SW 1271 (cell line): Measurements from ENCODE around the gene SMAD3.
"Not testable (repeated sequence)": the region's sequence is repeated elsewhere in the genome, so short reads cannot be mapped to it uniquely, and the experiment has no call there.

Source experiments
- DNase-seq, 2 experiments: peaks; one replicate each; lab custom pipeline; 2025; lab: John Stamatoyannopoulos, UW

SMAD3 gene

DNA sequence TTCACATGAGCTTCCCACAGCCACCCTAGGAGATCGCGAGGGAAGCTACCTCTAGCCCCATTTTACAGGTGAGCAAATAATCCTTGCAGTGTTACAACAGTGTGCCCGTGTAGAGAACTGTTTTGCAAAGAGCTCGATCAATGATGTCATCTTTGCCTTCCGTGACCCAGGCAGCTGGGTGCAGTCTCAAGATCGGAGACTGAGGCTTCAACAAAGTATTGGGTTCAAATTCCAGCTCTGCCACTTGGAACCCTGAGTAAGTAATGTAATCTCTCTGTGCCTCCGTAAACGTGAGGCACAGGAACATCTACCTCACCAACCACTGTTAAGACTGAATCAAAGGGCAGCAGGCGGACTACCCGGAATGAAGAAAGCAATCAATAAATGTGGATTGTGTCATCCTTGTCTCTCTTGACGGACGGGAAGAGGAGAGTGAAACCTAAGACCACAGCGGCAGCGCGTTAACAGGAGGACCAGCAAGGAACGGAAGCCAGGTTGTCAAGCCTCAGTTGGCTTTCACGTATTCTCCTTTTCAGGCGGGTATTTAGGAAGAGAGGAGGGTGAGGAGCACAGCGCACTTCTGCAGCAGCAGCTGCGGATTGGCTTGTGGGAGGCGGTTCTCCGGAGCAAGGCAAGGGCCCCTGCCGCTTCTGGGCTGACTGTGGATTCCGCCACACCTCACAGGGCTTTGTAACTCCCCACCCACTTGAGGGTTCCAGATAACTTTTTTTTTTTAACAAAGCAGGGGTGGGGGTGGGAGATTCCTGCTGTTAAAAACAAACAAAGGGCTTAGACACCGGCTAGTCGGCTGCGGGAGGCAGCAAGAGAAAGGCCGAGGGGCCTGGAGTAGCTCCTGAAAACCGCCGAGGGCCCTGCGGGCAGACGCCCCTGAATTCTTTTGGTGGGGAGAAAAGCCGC, 1.5 kb upstream of the SMAD3 start:
- no peak for DNase-seq

DNA sequence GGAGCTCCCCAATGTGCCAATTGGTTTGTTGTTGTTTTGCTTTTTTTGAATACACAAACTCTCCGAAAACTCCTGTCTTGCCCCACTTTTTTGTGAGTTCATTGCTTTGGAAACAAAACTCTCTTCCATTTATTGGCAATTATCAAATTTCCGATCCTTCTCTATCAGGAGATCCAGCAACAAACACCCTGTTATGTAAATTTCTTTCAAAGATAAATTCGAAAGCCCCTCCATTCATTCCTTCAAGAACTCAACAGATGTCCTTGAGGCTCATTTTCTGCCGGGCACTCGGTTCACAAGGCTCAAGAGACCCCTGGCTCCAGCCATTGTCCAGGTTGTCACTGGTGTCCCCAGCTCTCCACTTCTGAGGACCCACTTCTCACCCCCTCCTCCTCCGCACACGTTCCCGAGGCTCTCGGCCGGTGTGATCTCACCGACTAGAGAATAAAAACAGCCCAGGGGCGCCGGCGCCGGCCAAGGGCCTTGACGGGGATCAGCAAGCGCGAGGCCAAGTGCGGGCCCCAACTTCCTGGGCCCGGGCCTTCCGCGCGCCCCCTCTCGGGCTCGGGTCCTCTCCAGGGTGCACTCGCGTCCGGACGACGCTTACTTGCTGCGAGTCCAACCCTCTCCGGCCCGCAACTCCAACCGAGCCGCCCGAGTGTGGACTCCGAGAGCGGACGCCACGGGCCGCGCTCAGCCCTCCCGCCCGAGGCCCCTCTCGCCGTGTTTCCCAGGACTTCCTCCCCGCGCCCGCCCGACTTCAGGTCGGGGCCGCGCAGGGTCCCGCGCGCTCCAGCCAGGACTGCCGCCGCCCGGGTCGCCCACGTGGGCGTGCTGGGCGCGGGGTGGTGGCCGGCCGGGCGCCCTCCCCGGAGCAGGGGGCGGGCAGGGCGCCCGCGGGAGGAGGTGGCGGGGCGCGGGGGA, 533 bp upstream of the SMAD3 start:
- DNase-seq = no peak

DNA sequence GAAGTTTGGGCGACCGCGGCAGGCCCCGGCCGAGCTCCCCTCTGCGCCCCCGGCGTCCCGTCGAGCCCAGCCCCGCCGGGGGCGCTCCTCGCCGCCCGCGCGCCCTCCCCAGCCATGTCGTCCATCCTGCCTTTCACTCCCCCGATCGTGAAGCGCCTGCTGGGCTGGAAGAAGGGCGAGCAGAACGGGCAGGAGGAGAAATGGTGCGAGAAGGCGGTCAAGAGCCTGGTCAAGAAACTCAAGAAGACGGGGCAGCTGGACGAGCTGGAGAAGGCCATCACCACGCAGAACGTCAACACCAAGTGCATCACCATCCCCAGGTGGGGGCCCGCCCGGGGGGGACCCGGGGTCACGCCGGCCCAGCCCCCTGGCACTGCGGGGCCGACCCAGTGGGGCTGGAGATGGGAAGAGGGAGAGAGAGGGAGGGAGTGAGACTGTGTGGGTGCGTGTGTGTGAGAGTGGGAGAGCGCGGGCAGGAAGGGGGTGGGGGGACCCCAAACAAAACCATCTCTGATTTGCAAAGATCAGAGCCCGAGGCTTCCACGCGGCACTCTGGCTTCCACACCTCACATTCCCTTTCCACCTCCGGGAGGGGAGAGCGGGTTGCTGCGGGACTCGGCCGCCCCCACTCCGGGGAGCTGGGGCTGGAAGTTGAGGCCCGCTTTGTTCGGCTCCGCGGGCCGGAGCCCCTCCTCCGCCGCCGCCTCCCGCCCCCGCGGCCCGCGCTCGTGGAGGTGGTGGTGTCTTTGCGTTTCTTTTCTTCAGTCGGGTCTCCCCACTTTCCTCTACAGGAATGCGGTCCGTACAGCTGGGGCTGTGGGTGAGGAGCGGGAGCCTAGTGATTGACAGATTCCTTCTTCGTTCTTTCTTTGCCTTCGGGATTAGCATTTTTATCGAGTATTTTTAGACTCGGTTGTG, 898 bp downstream of the SMAD3 start:
- DNase-seq = no peak

DNA sequence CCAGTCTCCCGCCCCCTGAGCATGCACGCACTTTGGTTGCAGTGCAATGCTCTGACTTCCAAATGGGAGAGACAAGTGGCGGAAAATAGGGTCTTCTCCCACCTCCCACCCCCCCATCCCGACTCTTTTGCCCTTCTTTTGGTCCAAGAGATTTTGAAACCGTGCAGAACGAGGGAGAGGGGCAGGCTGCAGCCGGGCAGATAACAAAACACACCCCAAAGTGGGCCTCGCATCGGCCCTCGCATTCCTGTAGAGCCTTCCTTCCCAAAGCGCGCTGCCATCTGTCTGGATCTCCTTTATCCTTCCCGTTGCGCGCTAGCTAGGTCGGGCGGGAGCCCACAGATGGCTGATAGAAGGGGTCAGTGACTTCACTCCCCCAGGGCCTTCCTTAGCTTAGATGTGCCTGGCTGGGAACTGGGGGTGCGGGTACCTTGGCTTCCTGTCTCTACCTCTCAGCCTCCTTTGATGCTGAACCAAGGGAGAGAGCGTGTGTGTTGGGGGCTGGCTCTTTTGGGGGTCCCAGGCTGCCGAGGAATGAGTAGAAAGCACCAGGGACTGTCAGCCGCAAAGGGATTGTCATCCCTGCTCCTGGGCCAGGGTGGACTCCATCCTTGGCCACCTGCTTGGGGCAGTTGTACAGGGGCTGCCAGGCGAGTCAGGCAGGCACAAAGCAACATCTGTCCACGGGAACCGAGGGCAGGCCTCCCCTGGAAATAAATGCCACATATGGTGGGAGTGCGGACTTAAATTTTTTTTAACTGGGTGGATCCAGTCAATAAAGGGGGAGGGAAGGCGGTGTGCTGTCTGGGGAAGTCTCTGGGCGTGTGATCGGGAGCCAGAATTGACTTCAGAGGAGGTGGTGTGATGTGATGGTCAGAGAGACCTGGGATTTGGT, 1.8 kb downstream of the SMAD3 start:
- DNase-seq = no peak

DNA sequence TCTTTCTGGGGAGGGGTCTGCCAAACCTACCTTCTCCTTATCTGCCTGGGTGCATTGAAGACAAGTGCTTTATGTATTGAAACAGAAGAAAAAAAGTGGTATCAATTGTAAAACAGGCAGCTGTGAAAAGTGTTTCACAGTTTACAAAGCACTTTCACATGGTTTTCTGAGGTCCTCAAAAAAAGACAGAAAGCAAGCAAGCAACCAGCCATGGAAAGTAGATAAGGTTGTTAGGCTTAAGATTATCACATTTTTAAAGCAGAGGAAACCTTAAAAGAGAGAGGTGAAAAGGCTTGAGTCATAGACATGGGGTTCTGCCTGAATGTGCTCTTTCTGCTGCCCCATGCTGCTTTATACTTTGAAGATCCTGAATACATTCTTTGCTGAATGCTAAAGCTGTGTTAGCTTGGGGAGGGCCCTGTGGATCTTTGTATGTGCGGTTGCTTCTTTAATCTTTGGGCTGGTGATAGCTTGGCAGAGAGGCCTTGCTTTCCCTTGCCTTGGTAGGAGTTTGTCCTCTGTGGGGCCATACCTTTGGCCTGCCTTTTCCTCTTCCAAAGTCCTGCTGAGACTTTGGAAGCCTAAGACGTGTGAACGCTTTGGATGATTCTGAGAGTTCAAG, 2.6 kb downstream of the SMAD3 start:
- no peak for DNase-seq

DNA sequence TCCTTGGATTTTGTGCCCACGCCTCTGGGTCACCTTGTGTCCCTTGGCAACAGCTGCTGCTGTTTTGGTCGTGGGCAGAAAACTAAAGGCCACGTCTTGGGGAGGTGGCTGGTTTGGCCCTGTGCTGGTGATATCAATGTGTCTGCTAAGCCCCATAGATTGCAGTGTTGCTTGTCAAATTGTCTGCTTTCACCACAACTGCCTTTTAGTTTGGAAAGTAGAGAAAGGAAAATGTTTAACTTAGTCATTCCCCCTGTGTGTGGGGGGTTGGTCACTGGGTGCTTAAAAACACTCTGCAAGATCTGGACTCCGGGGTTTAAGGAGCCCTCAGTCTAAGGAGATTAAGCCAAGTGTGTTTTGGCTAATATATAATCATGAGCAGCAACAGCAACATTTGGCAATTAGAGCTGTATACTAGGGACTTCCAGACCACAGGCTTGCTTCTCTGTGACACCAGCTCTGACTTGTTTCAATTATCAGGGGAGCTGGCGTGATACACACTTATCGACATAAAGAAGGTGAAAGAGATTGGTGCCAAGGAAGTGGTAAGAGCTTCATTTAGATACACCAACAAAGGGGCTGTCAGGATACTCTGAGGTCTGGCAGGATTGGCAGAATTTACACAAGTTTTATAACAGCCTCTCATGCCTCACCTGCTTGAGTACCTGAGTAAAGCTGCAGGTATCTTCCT, 3.5 kb downstream of the SMAD3 start:
- no peak for DNase-seq

DNA sequence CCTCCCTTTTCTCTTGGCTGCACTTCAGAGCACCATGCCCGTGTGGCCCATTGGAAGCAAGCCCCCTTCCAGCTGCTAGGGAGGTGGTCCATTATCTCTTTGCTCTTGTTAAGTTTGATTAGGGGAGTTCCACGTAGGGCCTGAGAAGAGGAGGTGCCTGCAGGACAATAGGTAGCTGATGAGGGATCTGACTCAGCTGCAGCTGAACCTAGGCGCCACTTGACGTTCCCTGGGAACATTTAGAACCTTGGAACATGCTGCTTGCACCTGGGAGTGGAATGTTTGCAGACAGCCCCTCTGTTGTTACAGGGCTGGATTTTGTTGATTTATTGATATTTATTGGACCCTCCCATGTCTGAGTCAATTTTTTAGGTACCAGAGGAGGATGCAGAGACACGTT, 4.7 kb downstream of the SMAD3 start:
- no peak for DNase-seq

DNA sequence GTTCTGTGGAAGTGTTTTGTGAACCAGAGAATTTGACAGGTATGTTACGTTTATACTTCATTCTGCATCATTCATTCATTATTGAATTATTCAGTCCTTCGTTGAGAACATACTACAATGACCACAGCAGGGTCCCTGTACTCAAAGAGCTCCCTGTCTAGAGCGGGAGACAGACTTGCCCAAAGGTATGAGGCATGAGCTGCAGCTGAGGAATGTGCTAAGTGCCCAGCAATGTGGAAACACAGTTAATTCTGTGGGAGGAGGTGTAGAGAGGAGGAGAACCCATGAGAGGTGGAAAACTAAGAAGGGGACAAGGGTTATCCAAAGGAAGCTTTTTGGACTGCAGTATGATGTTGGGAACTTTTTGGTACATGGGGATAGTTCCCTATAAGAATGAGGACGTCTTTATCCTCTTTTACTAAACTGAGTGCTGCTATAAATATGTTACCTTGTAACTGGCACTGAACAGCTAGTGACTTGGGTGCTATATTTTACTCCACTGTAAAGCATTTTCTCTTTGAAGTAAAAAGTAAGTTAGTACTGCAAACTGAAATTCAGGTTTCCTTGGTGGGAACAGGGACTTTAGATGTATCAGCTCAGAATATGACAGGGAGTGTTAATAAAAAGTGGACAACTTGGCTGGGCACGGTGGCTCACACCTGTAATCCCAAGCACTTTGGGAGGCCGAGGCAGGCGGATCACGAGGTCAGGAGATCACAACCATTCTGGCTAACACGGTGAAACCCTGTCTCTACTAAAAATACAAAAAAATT, 5.7 kb downstream of the SMAD3 start:
- DNase-seq = no peak

DNA sequence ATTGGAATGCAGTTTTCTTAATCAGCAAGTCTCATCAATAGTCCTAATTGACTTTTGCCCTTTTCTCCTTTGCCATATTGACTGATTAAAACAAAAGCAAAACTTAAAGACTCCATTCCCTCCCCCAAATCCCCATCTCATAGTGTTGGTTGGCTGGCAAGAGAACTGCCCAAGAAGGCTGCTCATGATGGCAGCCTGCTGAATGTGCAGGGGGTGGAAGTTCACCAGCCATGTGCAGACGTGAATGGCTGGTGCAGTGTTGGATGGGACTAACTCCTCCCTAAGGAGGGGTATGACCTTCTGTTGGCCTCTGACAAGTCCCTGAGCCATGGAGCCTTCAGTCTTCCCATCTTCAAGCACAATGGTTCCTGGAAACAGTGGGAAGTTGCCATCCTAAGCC, 7.0 kb downstream of the SMAD3 start:
- no peak for DNase-seq

DNA sequence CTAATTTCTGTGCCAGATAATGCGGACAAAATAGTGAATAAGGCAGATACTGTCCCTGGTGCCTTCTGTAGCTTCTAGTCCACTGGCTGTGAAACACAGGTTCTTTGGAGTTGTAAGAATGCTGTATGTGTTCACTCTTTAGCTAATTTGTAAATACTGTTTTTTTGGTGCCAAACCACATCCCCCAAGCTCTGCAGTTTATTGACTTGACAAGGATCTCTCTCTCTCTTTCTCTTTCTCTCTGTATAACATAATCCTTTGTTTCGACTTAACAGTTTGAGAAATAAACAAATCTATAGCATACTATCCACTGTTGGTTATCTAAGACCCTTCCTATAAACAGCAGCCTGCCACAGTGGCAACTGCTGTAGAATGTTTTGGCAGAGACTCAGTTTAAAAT, 7.6 kb downstream of the SMAD3 start:
- no peak for DNase-seq

DNA sequence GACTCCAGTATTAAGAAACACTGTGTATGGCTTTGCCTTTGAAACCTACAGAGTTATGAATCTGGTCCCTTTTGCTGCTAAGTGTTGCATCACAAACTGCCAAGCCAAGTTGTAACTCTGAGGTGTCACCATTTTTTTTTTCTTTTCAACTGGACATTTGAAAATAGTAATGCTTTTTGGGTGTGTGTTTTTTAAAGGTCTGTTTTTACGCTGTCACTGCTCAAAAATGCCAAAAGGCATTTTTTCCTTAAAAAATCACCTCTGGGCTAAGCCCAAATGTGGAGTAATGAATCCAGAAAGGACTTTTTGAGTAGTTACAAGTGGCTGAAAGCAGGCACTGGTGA, 9.5 kb downstream of the SMAD3 start:
- no peak for DNase-seq

DNA sequence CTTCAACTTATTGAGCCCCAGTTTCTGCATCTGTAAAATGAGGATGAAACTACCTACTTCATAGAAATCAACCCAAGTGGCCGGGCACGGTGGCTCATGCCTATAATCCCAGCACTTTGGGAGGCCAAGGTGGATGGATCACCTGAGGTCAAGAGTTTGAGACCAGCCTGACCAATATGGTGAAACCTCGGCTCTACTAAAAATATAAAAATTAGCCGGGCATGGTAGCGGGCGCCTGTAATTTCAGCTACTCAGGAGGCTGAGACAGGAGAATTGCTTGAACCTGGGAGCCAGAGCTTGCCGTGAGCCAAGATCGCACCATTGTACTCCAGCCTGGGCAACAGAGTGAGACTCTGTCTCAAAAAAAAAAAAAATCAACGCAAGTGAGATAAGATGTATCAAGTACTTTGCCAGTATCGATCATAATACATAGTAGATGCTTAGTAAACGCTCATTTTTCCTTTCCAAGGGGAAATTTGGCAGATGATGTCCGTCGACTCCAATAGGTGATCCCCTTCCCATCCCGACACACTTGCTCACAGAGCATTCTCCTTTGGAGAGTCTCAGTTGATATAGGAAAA, 10.2 kb downstream of the SMAD3 start:
- DNase-seq = not testable (repeated sequence)

DNA sequence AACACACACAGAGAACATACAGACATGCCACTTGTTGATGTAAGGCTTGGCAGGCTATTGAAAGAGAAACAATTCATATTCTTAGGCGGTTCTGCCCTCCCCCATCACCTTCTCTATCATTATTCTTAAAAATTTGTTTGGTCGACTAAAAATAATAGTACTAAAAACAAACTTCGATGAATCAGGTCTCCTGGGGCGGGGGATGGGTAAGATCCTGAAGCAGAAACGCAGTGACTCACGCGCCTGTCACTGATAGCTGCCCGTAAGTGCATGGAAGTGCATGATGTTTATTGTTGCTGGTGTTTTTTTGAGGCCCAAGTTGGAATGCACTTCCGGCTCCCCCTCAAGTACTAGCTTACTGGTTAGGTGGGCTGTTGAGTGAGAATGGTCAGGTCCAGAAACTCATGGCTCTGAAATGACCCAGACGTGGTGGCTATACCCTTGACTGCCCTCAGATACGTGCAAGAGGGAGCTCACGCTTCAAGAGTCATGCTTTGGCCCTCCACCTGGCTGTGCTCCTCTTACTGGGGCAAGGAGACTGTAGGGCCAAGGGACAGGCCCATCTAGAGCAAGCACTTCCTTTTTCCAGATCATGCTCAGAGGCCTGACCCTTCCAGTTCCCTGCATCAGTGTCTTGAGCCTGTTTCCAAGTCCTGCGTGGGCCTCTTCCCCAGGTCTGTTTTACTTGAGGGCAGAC, 10.9 kb downstream of the SMAD3 start:
- peak; percentile 38 to 77 for DNase-seq

DNA sequence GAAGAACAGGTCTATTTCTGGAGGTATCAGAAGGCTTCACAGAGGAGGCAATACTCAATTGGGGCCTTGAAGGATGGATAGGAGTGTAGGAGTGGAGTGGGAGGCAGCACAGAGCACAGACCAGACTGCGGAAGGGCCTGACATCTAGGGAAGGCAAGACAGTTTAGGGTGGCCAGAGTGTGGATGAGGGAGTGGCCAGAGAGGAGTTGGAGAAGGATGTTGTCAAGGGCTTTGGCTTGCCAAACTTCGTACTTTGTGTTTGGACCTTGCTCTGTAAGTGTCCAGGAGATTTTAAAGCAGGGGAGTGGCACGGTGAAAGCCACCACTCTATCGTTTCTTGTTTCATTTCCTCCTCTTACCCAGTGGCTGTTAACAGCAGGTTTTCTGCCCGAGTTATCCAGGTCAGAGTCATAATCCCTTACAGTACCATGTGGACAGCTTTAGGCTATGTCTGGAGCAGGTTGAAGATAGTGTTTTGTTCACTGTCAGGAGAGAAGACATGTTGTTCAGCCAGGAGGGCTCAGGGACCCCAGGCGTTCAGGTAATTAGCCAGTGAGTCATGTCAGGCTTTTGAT, 12.3 kb downstream of the SMAD3 start:
- DNase-seq = no peak

DNA sequence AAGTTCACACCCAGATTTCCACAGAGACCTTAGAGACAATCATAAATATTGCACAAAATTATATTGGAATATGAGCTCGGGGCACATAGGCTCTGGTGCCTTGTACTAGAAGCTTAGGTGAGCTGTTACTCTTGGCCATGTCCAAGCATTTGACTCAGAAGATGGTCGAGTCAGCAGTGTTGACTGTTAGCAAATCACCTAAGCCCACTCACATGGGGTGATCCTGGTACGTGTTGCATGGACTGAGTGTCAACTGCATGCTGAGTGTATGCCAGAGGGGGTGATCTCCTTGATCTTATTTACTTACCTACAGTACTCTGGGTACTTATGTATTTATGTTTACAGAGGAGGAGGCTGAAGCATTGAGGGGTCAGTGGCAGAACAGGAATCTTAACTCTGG, 14.0 kb downstream of the SMAD3 start:
- no peak for DNase-seq

DNA sequence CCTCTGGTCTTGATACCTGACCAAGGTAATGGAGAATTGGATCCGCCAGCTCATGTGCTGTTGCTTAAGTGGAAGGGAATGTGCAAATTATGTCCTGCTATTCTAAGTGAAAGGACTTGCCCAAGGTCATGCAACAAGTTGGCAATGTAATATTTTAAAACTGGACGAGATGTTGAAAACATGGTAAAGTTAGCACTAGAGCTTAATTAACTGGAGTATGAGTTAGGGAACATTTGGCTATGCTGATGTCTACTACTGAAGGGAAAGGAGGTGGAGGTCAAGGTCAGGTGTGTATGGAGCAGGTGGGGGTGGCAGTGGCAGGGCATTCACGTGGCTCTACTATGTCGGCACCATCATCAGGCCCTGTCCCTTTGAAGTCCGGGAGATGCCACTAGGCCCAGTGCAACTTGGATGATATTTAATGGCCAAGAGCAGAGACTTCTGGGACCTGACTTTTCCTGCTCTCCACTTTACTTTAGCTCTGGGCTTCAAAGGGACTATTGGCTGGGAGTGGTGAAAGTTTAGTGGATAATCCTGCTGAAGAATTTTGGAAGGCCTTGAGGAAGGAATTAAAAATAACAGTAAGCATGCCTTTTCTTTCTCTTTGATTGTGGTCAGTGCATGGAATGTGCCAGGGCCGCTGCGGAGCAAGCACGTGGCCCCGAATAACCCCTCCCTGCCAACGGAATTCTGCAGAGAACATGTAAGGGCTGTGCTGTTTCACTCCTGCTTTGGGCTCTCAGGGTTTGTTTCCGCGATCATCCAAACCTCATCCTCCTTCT, 14.9 kb downstream of the SMAD3 start:
- DNase-seq = no peak

DNA sequence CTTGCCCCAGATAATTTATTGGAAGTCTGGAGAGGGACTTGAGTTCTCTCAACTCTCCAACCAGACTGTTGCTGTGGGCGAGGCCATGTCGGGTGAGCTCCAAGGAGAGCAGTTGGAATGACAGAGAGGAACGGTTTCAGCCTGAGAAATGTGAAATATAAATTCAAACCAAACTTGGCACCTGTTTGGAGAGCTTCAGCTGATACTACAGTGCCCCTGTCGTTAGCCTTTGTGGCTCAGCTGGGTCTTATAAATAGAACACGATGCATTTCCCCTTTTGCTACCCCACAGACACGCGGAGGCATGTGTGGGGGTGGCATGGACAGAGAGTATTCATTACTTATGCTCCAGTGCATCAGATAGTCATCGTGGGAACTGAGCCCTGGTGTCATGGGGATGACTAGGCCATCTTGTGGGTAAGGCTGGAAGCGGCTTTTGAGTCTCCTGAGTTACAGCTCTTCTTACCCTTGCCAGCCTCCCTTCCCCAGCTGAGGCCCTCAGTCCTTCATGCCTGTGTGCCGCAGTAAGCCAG, 15.6 kb downstream of the SMAD3 start:
- no peak for DNase-seq
